IMR-90 (cell line): ENCODE measurements around the gene CDK7. TPM values are rescaled to one million over a fixed set of nuclear protein-coding genes. Genes with fewer than 3 reads are reported as not detected.

ENCODE experiments used
- ATAC-seq: fragments of 200-7000 bp; cut with Tn5 transposase; 2 replicates; pipeline ENCODE4 v1.9.1; 2020; ENCODE audit warnings: low read depth, mild to moderate bottlenecking, moderate library complexity
- BruUV-seq: library from RNA; stranded (reverse); fragments of 400-500 nt; replicated peaks from 2 replicates; lab custom pipeline; 2021; lab: Mats Ljungman, UMichigan
- CTCF ChIA-PET: fragments of 300-600 bp; formaldehyde crosslinking; extraction: SDS; loops from one replicate; lab custom pipeline; 2021; ENCODE audit warnings: antibody characterized with exemption; lab: Yijun Ruan, JAX
- POLR2A ChIA-PET: fragments of 300-600 bp; sonication (Branson Sonifier 250); formaldehyde crosslinking; loops from one replicate; lab custom pipeline; 2022; ENCODE audit warnings: antibody characterized with exemption; ENCODE audit not compliant: unreplicated experiment; lab: Charles Lee
- DNase-seq: peaks from one replicate; pipeline ENCODE4 v3.0.0; 2013
- H2AFZ ChIP-seq: replicated peaks from 2 replicates; pipeline ENCODE3; 2013; ENCODE audit warnings: low read length, mild to moderate bottlenecking; ENCODE audit not compliant: poor library complexity
- H2AK5ac ChIP-seq: 2 replicates; pipeline ENCODE4 v1.6.1; 2013; ENCODE audit warnings: low read depth, low read length, inconsistent platforms
- H2AK9ac ChIP-seq: replicated peaks from 2 replicates; pipeline ENCODE3; 2013; ENCODE audit warnings: mild to moderate bottlenecking, low read depth, low read length, moderate library complexity; ENCODE audit not compliant: poor library complexity
- H2BK120ac ChIP-seq: 2 replicates; pipeline ENCODE4 v1.6.1; 2013; ENCODE audit warnings: low read depth, low read length, inconsistent platforms
- H2BK15ac ChIP-seq: 3 replicates; pipeline ENCODE4 v1.6.1; 2013; ENCODE audit warnings: low read depth, low read length, inconsistent platforms
- H2BK20ac ChIP-seq: 2 replicates; pipeline ENCODE4 v1.6.1; 2013; ENCODE audit warnings: low read depth, mild to moderate bottlenecking, inconsistent platforms, low read length, moderate library complexity
- H2BK5ac ChIP-seq: 2 replicates; pipeline ENCODE4 v1.6.1; 2013; ENCODE audit warnings: mild to moderate bottlenecking, low read depth, low read length, inconsistent platforms; ENCODE audit not compliant: poor library complexity, severe bottlenecking
- H3K14ac ChIP-seq: replicated peaks from 2 replicates; pipeline ENCODE4 v1.6.1; 2013; ENCODE audit warnings: low read depth, low read length, inconsistent platforms
- H3K18ac ChIP-seq: 2 replicates; pipeline ENCODE4 v1.6.1; 2013; ENCODE audit warnings: low read depth, low read length, control low read depth
- H3K23ac ChIP-seq: 2 replicates; pipeline ENCODE4 v1.6.1; 2013; ENCODE audit warnings: low read depth, low read length, inconsistent platforms
- H3K27ac ChIP-seq: 2 replicates; pipeline ENCODE4 v1.5.1; 2013; ENCODE audit warnings: mild to moderate bottlenecking, control low read depth, low read length; ENCODE audit not compliant: insufficient read depth
- H3K27me3 ChIP-seq: 2 replicates; pipeline ENCODE4 v1.6.1; 2013; ENCODE audit warnings: low read length; ENCODE audit not compliant: control insufficient read depth, insufficient read depth
- H3K36me3 ChIP-seq: 2 replicates; pipeline ENCODE4 v1.6.1; 2013; ENCODE audit warnings: low read length, mixed read lengths; ENCODE audit not compliant: control insufficient read depth, insufficient read depth
- H3K4ac ChIP-seq: 2 replicates; pipeline ENCODE4 v1.6.1; 2013; ENCODE audit warnings: low read depth, low read length, inconsistent platforms
- H3K4me1 ChIP-seq: 2 replicates; pipeline ENCODE4 v1.6.1; 2013; ENCODE audit warnings: low read length, mixed read lengths; ENCODE audit not compliant: control insufficient read depth, insufficient read depth
- H3K4me2 ChIP-seq: 2 replicates; pipeline ENCODE4 v1.6.1; 2013; ENCODE audit warnings: low read depth, mild to moderate bottlenecking, control low read depth, low read length, moderate library complexity
- H3K4me3 ChIP-seq: 2 replicates; pipeline ENCODE4 v1.5.1; 2013; ENCODE audit warnings: low read depth, mild to moderate bottlenecking, control low read depth, low read length, moderate library complexity; ENCODE audit not compliant: insufficient read depth
- H3K56ac ChIP-seq: 2 replicates; pipeline ENCODE4 v1.6.1; 2013; ENCODE audit warnings: low read length, inconsistent platforms; ENCODE audit not compliant: insufficient read depth; ENCODE audit errors: extremely low read depth
- H3K79me1 ChIP-seq, 2 experiments: 2 replicates each; pipeline ENCODE4 v1.6.1; 2013; ENCODE audit warnings: low read length in 2 of 2, inconsistent platforms in 1 of 2, low read depth in 1 of 2
- H3K9ac ChIP-seq: 2 replicates; pipeline ENCODE4 v1.6.1; 2013; ENCODE audit warnings: low read depth, low read length, control low read depth
- H3K9me1 ChIP-seq: 2 replicates; pipeline ENCODE4 v1.6.1; 2013; ENCODE audit warnings: low read length, inconsistent platforms; ENCODE audit not compliant: insufficient read depth
- H3K9me3 ChIP-seq: 2 replicates; pipeline ENCODE4 v1.6.1; 2013; ENCODE audit warnings: low read length; ENCODE audit not compliant: control insufficient read depth, insufficient read depth
- H4K20me1 ChIP-seq: 2 replicates; pipeline ENCODE4 v1.6.1; 2013; ENCODE audit warnings: low read length, inconsistent platforms; ENCODE audit not compliant: insufficient read depth
- H4K5ac ChIP-seq: 2 replicates; pipeline ENCODE4 v1.6.1; 2013; ENCODE audit warnings: mild to moderate bottlenecking, low read depth, low read length, control low read depth
- H4K8ac ChIP-seq, 2 experiments: 2 replicates each; pipeline ENCODE4 v1.6.1; 2013; ENCODE audit warnings: low read depth in 2 of 2, low read length in 2 of 2, control low read depth in 1 of 2, inconsistent platforms in 1 of 2
- H4K91ac ChIP-seq: 2 replicates; pipeline ENCODE4 v1.6.1; 2013; ENCODE audit warnings: low read depth, low read length, inconsistent platforms; ENCODE audit not compliant: insufficient read depth
- BHLHE40 ChIP-seq: fragments of 150-350 bp; IDR thresholded peaks from 2 replicates; pipeline ENCODE4 v1.6.1; 2016; ENCODE audit warnings: mild to moderate bottlenecking, low read depth, low read length
- CEBPB ChIP-seq: IDR thresholded peaks from 2 replicates; pipeline ENCODE4 v1.6.1; 2012; ENCODE audit warnings: low read depth, low read length, improper control_type of control experiment
- CHD1 ChIP-seq: IDR thresholded peaks from 2 replicates; pipeline ENCODE4 v1.6.1; 2012; ENCODE audit warnings: low read depth, low read length, improper control_type of control experiment
- FOS ChIP-seq: fragments of 150-350 bp; IDR thresholded peaks from 2 replicates; pipeline ENCODE4 v1.6.1; 2016; ENCODE audit warnings: low read depth, low read length
- MAFK ChIP-seq: IDR thresholded peaks from 2 replicates; pipeline ENCODE4 v1.6.1; 2012; ENCODE audit warnings: low read depth, low read length, improper control_type of control experiment
- MAZ ChIP-seq: IDR thresholded peaks from 2 replicates; pipeline ENCODE4 v1.6.1; 2012; ENCODE audit warnings: low read depth, mild to moderate bottlenecking, low read length, improper control_type of control experiment, moderate library complexity, borderline replicate concordance
- MXI1 ChIP-seq: IDR thresholded peaks from 2 replicates; pipeline ENCODE4 v1.6.1; 2012; ENCODE audit warnings: low read depth, mild to moderate bottlenecking, low read length, moderate library complexity, borderline replicate concordance
- NFE2L2 ChIP-seq: fragments of 150-350 bp; IDR thresholded peaks from 2 replicates; pipeline ENCODE4 v1.6.1; 2016; ENCODE audit warnings: low read depth, mild to moderate bottlenecking, low read length
- POLR2A ChIP-seq: IDR thresholded peaks from 2 replicates; pipeline ENCODE4 v1.6.1; 2012; ENCODE audit warnings: mild to moderate bottlenecking, low read depth, low read length
- RAD21 ChIP-seq: IDR thresholded peaks from 2 replicates; pipeline ENCODE4 v1.6.1; 2012; ENCODE audit warnings: low read length, improper control_type of control experiment
- RCOR1 ChIP-seq: IDR thresholded peaks from 2 replicates; pipeline ENCODE4 v1.6.1; 2012; ENCODE audit warnings: mild to moderate bottlenecking, low read length, improper control_type of control experiment; ENCODE audit not compliant: insufficient replicate concordance
- RFX5 ChIP-seq: IDR thresholded peaks from 2 replicates; pipeline ENCODE4 v1.8.0; 2012; ENCODE audit warnings: low read depth, mild to moderate bottlenecking, low read length, moderate library complexity
- SMC3 ChIP-seq: fragments of 150-350 bp; IDR thresholded peaks from 2 replicates; pipeline ENCODE4 v1.6.1; 2016; ENCODE audit warnings: low read depth, mild to moderate bottlenecking, antibody characterized with exemption, low read length, moderate library complexity
- WGBS, 2 experiments: methylation state at CpG; one replicate each; pipeline versions ENCODE4 v1.1.5 to v1.1.7; 2013; ENCODE audit warnings: missing lambda C conversion rate in 2 of 2; ENCODE audit not compliant: insufficient read length in 1 of 2; ENCODE audit errors: extremely low coverage in 2 of 2; 5-methylcytosine and 5-hydroxymethylcytosine counted together
- dilution Hi-C: fragments of 300-500 bp; cut with HindIII; formaldehyde crosslinking; loops from one replicate; pipeline ENCODE4 v1.14.3; 2018; ENCODE audit warnings: low sequenced_read_pairs; ENCODE audit not compliant: unreplicated experiment
- in situ Hi-C: fragments of 300-500 bp; cut with MboI; formaldehyde crosslinking; loops from 3 replicates; pipeline ENCODE4 v1.14.3; 2019; ENCODE audit warnings: low sequenced_read_pairs, inconsistent platforms, mixed read lengths
- intact Hi-C: fragments of 100-400 bp; cut with micrococcal nuclease; formaldehyde crosslinking; loops from 2 replicates; pipeline ENCODE4 v1.10.0; 2022
- polyA plus RNA-seq, 3 experiments: library from polyadenylated mRNA; depleted of rRNA; stranded (reverse); fragments of >200 nt; gene quantifications; 2 replicates each; pipeline ENCODE4 v1.2.3, GENCODE V29; 2012; ENCODE audit warnings: low replicate concordance in 1 of 3
- total RNA-seq: library from RNA; depleted of rRNA; stranded (reverse); fragments of >200 nt; gene quantifications from 2 replicates; pipeline ENCODE4 v1.2.3, GENCODE V29; 2012
- TF ChIP-seq, protein P1 (sequence below): conservative IDR thresholded peaks from 2 replicates; pipeline ENCODE4 v1.5.1; 2012; ENCODE audit warnings: mild to moderate bottlenecking, low read depth, low read length, improper control_type of control experiment
- TF ChIP-seq, protein P2 (sequence below): fragments of 150-350 bp; IDR thresholded peaks from 2 replicates; pipeline ENCODE4 v1.6.1; 2017; ENCODE audit warnings: mild to moderate bottlenecking, antibody characterized with exemption, low read length, low read depth
- TF ChIP-seq, protein P3 (sequence below): fragments of 150-350 bp; IDR thresholded peaks from 2 replicates; pipeline ENCODE4 v1.6.1; 2016; ENCODE audit warnings: low read depth, mild to moderate bottlenecking, low read length, moderate library complexity, borderline replicate concordance

The CDK7 gene
- total and polyA plus RNA-seq, 2 of the 4 experiments (the other 2 are of a cell fraction): 59.8 to 65.6 TPM

DNA sequence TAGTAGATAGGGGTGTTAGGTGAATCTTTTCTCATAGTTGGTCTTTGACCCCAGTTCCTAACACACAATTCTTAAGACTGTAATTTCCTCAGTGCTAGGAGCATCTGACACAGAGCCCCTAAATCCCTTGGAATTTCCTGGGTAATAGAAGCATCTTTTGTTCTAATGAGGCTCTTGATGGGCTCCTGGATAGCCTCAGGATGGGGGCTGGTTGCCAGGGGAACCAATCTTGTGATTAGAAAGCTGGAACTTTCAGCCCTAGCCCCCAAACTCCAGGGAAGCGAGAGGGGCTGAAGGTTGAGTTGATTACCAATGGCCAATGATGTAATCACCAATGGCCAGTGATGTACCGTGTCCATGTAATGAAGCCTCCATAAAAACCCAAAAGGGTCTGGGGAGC is 53.4 kb downstream of the CDK7 start:
- Histone ChIP-seq H3K4me3 (no peak overlapping the region), H2AFZ (no peak overlapping the region), H2BK15ac (no peak overlapping the region), H3K56ac (no peak overlapping the region), H2BK5ac (no peak overlapping the region), H4K5ac (no peak overlapping the region), H3K9me3 (no peaks in the 10 kb centered on the region), H2BK20ac (no peak overlapping the region), H4K91ac (no peak overlapping the region), H3K79me1 (no peaks in the 10 kb centered on the region), H3K9me1 (peaks cover 5% of the 10 kb centered on the region), H2AK9ac (peak overlapping the region; percentile 40), H3K14ac (no peak overlapping the region), H3K18ac (no peak overlapping the region), H3K23ac (no peak overlapping the region), H3K27me3 (no peaks in the 10 kb centered on the region), H4K20me1 (no peaks in the 10 kb centered on the region), H3K9ac (no peak overlapping the region), H3K27ac (no peak overlapping the region), H2BK120ac (no peak overlapping the region), H2AK5ac (no peak overlapping the region), H3K4me2 (no peak overlapping the region), H3K4ac (no peak overlapping the region), H3K4me1 (peaks cover 4% of the 10 kb centered on the region; the same call in 1 of the 2 replicates), H4K8ac (no peak overlapping the region), H3K36me3 (peaks cover 5% of the 10 kb centered on the region)
- DNase-seq (no peak), ATAC-seq (no peak)
- dilution Hi-C loops (no loop called here), intact Hi-C loops (no loop called here), in situ Hi-C loops (no loop called here)
- WGBS, 2 experiments: no CpG with 5 or more reads among the region's 2 CpGs
- ChIA-PET CTCF (no interaction called here), POLR2A (no interaction called here)
- no peak for TF ChIP-seq SMC3
- no peak for TF ChIP-seq POLR2A
- TF ChIP-seq, protein P1, sequence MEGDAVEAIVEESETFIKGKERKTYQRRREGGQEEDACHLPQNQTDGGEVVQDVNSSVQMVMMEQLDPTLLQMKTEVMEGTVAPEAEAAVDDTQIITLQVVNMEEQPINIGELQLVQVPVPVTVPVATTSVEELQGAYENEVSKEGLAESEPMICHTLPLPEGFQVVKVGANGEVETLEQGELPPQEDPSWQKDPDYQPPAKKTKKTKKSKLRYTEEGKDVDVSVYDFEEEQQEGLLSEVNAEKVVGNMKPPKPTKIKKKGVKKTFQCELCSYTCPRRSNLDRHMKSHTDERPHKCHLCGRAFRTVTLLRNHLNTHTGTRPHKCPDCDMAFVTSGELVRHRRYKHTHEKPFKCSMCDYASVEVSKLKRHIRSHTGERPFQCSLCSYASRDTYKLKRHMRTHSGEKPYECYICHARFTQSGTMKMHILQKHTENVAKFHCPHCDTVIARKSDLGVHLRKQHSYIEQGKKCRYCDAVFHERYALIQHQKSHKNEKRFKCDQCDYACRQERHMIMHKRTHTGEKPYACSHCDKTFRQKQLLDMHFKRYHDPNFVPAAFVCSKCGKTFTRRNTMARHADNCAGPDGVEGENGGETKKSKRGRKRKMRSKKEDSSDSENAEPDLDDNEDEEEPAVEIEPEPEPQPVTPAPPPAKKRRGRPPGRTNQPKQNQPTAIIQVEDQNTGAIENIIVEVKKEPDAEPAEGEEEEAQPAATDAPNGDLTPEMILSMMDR: no peak
- TF ChIP-seq, protein P2, sequence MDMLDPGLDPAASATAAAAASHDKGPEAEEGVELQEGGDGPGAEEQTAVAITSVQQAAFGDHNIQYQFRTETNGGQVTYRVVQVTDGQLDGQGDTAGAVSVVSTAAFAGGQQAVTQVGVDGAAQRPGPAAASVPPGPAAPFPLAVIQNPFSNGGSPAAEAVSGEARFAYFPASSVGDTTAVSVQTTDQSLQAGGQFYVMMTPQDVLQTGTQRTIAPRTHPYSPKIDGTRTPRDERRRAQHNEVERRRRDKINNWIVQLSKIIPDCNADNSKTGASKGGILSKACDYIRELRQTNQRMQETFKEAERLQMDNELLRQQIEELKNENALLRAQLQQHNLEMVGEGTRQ: no peak
- TF ChIP-seq, protein P3, sequence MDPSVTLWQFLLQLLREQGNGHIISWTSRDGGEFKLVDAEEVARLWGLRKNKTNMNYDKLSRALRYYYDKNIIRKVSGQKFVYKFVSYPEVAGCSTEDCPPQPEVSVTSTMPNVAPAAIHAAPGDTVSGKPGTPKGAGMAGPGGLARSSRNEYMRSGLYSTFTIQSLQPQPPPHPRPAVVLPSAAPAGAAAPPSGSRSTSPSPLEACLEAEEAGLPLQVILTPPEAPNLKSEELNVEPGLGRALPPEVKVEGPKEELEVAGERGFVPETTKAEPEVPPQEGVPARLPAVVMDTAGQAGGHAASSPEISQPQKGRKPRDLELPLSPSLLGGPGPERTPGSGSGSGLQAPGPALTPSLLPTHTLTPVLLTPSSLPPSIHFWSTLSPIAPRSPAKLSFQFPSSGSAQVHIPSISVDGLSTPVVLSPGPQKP: no peak
- no peak for TF ChIP-seq FOS
- TF ChIP-seq NFE2L2: no peak
- TF ChIP-seq CHD1: no peak
- no peak for TF ChIP-seq BHLHE40
- TF ChIP-seq RAD21: no peak
- no peak for TF ChIP-seq RFX5
- TF ChIP-seq RCOR1: no peak
- TF ChIP-seq MAZ: no peak
- TF ChIP-seq CEBPB: no peak
- TF ChIP-seq MAFK: no peak
- no peak for TF ChIP-seq MXI1
- no TSS peak for BruUV-seq
